NCI-H2029 (cell line): ENCODE results near the gene DENND5B.
A peak's percentile ranks its signal among the peaks of the same experiment; 100 is the strongest.
"Not testable (repeated sequence)": the region's sequence is repeated elsewhere in the genome, so short reads cannot be mapped to it uniquely, and the experiment has no call there.

ENCODE experiments used
- DNase-seq: peaks from one replicate; lab custom pipeline; 2025; lab: John Stamatoyannopoulos, UW

DENND5B gene

DNA sequence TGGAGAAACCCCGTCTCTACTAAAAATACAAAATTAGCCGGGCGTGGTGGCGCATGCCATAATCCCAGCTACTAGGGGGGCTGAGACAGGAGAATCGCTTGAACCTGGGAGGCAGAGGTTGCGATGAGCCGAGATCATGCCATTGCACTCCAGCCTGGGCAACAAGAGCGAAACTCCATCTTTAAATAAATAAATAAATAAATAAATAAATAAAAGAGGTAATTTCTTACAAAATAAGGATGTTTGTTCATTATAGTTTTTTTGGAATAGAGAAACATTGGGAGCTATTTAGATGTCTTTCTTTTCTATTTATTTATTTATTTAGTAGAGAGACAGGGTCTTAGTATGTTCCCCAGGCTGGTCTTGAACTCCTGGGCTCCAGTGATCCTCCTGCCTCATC lies 213.7 kb downstream of the DENND5B start:
- not testable (repeated sequence) for DNase-seq

DNA sequence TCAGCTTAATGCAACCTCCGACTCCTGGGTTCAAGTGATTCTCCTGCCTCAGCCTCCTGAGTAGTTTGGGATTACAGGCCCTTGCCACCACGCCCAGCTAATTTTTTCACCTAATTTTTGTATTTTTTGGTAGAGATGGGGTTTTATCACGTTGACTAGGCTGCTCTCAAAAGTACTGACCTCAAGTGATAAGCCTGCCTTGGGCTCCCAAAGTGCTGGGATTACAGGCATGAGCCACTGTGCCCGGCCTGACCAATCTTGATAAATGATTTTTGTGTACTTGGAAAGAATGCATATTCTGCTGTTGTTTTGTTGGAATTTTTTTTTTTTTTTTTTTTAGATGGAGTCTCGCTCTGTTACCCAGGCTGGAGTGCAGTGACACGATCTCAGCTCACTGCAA lies 215.5 kb downstream of the DENND5B start:
- DNase-seq: not testable (repeated sequence)

DNA sequence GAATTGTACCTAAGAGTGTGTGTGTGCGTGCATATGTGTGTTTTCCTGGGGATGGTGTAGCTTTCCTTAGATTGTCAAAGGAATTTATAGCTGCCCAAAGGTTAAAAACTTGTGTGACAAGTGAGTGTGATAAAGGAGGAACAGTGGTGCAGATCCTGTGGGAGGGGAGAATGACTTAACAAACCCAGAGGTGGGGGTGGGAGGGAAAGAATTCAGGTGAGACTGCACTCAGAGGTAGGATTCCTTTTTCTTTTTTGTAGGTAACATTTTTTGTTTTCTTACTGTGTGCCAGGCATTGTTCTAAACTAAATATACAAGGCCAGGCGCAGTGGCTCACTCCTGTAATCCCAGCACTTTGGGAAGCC lies 219.7 kb downstream of the DENND5B start:
- DNase-seq: no peak

DNA sequence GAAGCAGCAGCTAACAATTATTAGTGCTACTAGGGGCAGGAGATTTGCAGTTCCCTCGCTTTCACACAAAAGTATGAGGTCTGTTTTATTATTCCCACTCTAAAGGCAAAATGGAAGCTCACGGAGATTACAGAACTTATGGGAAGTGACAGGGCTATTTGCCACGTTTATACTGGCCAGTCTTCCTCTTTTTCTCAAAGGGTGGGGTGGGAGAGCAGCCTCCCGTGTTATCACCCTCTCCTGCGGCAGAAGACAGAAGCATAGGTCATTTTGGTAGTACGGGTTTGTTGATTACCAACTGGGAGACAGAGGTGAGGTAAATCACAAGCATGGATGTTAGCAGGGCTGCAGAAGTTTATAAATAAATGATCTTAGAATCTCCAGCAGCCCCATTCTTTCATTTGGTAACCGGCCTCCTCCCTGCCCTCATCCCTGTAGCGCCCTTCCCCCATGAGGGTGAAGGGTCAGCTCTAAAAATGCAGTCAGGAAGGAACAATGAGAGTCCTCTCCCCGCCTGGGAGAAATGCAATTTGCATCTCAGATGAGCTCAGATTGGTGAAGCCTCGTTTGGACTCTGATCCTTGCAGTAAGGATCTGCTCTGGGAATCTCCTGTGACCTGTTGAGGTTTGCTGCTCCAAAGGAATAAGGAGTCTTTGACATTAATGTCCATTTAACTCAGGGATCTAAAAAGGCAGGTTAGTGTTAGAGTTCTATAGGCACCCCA lies 220.2 kb downstream of the DENND5B start:
- DNase-seq: no peak

DNA sequence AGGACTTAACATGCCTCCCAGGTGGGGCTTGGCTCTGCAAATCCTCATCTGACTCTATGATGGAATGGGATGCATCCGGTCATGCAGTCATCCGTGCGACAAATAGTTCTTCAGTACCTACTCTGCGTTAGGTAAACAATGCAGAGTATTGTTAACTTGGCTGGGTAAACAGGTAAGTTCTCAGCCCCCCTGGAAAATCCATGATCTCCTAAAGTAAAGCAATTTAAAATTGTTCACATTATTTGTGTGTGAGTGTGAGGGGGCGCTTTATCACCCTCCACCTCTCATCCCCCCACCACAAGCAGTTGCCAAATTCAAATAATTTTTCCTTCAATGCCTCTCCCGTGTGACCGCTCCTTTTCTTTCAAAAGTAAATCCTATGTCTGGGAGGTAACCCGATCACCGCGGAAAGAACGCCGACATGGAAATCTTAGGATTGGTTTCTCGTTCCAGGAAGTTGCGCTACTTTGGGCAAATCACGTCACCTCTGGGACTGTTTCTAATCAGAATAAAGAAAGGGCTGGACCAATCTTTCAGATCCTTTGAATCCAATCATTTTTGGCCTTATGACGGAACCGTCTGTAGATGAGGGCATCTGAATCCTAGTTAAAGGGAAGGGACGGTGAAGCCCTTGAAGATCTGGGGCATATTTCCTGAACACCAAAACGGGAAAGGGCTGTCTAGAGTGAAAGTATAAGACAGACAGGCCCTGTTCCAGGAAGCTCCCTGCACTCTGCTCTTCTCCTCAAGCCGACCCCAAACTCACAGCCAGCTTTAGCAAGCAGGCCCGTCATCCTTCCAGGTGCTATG lies 221.0 kb downstream of the DENND5B start:
- peak; percentile 42 for DNase-seq

DNA sequence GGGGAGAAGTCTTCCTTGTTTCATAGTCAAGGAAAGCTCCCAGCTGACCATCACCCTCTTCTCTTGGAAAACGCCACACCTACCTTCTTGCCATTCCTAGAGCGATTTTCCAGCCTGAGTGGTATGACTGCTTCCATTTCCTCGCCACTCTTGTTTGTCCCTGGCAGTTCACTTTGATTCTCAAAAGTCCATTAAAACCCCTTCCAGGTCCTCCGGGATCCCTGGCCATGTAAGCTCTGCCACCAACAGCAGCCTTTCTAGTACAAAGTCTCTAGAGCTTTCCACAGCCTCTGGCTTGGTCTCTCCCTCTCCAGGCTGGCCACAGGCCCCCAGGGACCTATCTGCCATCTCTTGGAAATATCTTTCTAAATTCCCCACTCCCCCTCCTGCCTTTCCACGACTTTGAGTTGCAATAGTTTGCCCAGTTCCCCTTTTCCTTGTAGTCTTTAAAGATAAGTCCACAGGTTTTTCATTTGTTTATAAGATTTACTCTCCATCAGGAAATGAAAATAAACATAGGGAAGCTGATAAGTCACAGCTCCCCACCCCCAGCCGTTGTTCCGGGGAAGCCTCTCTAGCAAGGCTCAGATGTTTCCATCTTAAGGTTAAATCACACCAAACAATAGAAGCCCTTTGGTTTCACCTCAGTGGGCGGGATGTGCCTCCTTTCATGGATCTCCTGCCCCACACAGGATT lies 222.1 kb downstream of the DENND5B start:
- no peak for DNase-seq

DNA sequence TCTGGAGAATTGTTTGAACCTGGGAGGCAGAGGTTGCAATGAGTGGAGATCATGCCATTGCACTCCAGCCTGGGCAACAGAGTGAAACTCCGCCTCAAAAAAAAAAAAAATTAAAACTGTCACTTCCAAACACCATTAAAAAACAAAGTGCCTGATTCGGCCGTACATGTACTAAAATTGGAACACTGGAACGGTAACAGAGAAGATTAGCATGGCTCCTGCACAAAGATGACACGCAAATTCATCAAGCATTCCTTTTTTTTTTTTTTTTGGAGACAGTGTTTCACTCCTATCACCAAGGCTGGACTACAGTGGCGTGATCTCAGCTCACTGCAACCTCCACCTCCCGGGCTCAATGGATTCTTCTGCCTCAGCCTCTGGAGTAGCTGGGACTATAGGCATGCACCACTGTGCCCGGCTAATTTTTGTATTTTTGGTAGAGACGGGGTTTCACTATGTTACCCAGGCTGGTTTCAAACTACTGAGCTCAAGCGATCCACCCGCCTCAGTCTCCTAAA lies 224.8 kb downstream of the DENND5B start:
- DNase-seq: no peak

DNA sequence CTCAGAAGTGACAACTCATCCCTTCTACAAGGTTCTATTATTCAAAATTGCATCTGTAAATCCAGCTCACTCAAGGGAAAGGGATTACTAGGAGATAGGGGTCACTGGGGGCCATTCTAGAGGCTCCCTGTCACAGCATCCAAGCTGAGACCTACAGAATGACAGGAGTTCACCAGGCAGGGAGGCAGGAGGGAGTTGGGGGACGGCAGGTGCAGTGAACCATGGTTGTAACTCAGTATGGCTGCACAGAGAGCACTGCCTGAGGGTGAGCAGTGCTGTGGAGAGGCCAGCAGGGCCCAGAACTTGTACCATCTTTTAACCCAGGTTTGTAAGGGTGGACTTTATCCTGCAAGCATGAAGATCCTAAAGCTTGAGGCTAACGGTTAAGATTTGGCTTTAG lies 227.1 kb downstream of the DENND5B start:
- DNase-seq: no peak

DNA sequence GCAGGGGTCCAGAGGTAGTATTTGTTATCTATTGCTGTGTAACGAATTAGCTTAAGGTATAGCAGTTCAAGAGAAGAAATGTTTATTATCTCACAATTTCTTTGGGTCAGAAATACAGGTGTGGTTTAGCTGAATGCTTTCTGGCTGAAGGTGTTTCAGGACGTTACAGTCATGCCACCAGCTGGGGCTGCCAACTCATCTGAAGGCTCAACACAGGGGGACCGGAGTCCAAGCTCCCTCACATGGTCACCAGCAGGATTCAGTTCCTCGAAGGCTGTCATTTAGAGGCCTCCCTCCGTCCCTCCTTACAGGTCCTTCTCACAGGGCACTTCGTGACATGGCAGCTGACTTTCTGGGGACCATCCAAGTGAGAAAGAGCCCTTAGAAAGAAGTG lies 227.5 kb downstream of the DENND5B start:
- no peak for DNase-seq

DNA sequence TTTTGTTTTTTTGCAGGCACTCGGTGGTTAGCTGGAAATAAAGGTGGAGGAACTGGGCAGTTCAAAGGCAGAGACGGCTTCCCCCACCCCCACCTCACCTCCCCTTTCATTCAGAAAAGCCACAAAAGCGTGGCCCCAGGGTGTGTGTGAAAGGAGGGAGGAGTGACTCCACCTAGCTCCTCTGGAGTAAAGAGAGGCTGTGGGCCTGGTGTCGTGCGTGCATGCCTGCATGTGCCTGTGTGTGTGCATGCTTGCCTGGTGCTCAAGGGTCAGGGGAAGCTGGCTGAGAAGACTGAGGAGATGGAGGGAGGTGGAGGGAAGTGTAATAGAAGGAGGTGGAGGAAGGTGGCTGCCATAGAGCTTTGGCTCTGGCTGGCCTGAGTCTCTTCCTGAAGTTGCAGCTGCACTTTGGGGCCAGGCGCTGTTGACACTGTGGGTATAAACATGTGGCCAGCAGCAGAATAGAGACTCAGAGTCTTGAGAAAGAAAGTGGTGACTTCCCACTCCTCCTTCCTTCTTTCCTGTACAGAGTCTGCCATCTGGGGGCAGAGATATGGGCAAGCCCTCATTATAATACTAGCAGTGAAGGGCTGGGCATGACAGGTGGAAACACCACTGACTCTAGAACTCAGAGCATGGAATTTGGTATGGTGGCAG lies 228.0 kb downstream of the DENND5B start:
- DNase-seq: peak; percentile 47

DNA sequence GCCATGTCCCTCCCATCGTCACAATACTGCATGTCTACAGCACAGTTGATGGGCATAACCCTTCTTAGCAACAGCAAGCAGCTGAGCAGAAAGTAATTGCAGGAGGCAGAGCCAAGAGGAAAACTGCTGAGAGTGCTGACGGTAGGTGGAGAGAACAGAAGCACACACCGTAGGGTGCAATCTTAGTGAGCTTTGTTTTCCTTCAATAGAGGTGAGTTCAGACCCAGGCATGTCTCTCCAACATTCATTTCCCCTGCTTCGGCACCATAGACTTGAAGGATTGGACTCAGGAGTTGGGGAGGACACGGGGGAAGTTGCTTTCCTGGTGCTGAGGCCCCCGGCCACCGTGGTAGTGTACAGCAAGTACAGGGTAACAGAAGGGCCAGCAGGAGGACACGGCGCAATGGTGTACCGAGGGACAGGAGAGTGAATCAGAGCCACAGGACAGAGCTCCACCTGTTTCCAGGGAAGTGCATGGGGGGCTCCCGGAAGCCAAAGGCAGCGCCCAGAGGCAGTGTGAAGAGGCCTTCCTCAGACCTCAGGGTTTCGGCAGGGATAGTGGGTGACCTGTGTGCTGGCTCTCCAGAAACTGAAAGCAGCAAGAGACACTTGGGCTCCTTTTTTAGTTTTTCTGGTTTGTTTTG lies 228.7 kb downstream of the DENND5B start:
- DNase-seq: peak; percentile 42

DNA sequence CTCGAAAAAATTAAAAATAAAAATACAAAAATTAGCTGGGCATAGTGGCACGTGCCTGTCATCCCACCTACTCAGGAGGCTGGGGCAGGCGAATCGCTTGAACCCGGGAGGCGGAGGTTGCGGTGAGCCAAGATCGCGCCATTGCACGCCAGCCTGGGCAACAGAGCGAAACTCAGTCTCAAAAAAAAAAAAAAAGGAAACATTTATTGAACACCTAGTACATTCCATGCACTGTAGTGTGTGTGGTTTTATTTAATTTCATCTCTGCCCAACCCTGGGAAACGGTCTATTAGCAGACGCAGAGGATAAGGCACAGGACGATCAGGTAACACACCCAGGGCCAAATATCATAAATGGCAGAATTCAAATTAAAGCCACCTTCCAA lies 229.2 kb downstream of the DENND5B start:
- no peak for DNase-seq

DNA sequence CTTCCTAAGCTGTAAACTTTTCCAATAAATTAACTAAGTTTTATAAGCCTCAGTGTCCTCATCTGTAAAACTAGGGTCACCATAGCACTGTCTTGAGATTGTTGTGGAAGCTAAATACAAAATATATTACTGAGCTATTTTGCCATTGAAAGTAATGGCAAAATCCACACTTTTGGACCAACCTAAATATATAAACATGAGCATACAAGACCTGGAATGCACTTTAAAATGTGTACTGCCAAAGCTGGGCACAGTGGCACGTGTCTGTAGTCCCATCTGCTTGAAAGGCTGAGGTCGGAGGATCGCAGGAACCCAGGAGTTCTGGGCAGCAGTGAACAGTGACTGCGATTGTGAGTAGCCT lies 235.2 kb downstream of the DENND5B start:
- DNase-seq: no peak

DNA sequence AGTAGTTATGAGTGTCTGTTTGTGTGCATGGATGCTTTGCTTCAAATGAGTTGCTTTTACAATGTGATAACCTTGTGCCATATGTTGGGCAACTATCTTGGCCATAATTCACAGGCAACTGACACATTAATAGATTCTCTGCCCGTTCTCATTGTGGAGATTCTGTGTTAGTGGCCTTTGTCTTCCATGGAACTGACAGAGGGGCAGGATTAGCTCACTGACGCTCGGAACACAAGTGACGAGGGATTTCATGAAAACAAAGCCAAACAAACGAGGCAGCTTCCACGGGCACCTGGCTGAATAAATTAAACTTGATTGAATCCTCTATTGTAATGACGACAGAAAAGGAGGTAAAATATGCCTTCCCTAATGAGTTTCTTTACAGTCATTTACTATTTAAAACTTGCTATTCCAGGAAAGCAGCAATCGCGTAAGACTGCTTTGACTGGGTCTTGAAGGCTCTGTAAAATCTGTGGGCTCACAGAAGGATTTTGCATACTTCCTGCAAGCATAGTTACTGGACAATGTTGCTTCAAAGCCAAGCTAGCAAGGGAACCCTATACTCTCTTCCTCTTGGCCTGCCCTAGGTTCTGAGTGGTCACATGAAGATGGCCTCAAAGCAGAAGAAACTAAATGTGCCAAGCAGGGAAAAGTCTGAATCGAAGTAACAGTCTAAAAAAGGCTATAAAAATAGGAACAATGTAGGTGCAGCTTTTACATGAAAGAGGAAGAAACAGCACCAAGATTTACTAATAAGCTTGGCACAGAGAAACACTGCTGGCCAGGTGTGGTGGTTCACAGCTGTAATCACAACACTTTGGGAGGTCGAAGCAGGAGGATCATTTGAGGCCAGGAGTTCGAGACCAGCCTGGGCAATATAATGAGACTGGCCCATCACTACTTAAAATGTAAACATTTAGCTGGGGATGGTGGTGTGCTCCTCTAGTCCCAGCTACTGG lies 236.9 kb downstream of the DENND5B start:
- no peak for DNase-seq

DNA sequence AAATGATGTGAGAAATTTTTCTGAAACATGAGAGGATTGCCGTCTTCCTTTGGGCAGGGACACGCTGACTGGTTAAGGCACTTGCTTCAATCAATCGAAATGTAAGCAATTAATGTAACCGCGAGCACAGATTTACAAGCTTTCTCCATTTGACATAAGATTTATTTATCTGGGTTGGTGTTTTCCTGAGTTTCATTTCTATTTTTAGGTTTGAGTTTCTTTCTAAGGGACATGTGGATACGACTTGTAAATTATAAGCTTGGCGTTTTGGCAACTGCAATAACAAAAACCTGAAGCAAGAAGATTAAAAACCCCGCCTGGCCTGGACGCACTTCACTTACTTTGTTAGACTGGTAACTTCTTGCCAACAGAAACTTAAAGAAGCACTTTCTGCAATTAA lies 244.7 kb downstream of the DENND5B start:
- DNase-seq: no peak

DNA sequence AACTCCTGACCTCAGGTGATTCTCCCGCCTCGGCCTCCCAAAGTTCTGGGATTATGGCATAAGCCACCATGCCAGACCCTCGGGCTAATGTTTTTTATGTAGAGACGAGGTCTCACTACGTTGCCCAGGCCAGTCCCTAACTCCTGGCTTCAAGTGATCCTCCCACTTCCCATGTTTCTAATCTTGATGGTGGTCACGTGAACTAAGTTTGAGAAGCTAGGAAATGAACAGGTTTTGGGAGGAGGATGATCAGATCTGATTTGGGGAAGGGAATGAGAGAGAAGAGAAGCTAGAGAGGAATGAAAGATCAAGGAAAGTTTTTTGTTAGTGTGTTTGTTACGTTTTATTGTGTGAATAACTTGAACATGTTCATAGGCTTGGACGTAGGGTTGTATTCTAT lies 247.8 kb downstream of the DENND5B start:
- DNase-seq: no peak

DNA sequence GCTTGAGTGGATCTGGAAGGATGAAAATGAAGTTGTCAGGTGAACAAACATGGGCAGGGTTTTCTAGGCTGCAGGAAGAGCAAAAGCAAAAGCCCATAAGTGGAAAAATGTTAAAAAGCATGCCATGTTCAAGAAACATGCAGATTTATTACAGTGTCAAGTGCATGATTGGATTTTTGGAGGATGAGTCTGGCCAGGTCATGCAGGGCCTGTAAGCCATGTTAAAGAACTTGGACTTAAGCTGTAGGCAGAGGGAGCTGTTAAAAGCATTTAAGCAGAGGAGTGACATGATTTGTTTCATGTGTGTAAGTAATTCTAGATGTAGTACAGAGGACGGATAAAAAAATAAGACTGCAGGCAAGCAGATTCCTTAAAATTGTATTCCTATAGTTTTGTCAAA lies 248.7 kb downstream of the DENND5B start:
- no peak for DNase-seq

DNA sequence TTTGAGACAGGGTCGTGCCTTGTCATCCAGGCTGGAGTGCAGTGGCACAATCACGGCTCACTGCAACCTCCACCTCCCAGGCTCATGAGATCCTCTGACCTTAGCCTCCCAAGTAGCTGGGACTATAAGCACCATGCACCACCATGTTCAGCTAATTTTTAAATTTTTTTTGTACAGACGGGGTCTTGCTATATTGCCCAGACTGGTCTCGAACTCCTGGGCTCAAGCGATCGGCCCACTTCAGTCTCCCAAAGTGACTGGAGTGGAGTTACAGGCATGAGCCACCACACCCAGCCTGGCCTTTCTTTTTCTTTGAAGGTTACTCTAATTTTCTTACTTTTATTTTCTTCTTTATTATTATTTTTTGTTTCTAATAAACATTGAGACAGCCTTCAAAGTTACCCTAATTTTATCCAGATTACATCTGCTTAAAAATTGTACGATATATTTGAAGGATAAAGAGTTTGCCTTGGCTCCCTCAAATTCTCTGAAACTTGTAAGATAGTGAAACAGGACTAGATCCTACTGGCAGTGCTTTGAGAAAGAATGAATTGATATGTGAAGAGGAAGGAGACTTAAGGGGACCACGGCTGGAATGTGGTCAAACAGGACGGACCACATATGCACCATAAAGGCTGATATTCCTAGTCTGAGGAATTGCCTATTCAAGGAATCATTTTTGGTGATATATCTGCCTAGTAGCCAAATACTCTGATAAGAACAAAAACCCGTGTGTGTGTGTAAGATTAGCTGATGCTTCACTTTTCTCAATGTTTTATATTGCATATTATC lies 250.9 kb downstream of the DENND5B start:
- DNase-seq: no peak

DNA sequence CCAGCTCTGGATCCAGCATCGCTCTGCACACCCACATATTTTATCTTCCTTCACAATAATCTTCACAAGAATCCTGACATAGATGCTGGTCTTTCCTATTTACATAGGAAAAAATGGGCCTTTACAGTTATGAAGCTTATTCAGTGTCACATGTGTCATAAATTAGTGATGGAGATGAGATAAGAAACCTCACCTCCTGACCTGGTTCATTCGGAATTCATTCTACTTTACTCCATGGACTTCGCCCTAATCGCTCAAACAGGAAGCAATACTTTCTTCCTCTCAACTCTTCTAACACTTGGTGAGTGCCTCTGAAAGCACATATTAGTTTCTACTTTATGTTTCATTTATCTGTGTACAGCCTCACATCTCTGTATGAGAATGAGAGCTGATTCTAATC lies 253.0 kb downstream of the DENND5B start:
- DNase-seq: no peak
